GM21367 (cell line): Measurements from ENCODE around the gene PRKCE.

ENCODE experiments used
- ATAC-seq: cut with Tn5 transposase; IDR thresholded peaks from one replicate; pipeline ENCODE4 v1.9.1; 2021; ENCODE audit not compliant: unreplicated experiment

Gene PRKCE

GRCh38 chr2:45651415-45652089 lies at the start of gene PRKCE:
Gene PRKCE (plus strand): TSS chr2:45651675.
- ATAC-seq, result peak; percentile 19

DNA sequence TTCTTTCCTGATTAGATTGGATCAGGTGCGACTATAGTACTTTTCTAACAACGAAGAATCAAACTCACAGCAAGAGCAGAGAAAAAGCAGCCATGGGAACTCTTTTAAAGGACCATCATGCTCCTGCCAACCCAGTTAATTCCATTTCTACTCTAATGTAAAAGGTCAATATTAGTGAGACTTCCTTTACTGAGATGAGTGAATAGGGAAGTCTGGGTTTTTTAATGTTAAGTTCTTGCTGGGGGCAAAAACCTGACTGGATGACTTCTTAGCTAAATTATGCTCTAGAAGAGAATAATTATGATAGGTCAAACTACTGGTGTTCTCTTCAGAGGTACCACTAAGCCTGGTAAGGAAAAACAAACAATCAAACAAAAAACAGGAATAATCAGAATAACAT lies 48.9 kb upstream of the PRKCE start:
- ATAC-seq, result no peak

DNA sequence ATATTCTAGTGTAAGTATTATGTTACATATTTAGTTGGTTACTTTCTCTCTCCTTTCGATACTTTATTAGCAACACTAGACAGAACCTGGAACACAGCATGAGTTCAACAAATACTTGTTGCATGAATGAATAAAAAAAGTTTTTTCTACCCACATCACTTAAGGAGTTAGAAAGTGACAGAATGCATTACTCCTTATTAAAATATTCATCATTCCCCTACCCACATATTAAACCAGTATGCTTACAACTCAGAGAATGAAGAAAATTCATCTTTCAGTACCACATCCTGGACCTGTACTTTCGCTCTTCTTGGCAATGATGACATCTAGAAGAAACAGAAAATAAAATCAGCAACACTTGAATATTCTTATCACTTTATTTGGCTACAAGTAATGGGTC lies 46.4 kb upstream of the PRKCE start:
- no peak for ATAC-seq

- ATAC-seq, result no peak
Measured at GRCh38 chr2:45606796-45607195, 44.7 kb upstream of the PRKCE start.

DNA sequence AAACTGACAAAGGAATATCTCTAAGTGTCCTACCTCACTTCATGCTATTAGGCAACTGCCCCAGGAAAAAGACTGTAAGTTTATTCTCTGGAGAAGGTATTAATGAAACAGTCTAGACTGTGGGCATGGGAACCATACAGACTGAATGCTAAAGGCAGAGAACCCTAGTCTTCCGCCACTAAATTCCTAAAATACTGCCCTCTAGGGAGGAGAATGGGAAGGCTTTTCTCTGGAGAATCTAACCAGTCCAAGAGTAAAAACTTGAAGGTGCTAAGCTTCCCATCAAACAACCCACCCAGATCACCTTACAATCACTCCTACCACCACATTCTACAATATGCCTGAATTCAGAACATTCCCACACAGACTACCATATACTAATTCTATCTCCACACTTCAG lies 43.8 kb upstream of the PRKCE start:
- no peak for ATAC-seq

DNA sequence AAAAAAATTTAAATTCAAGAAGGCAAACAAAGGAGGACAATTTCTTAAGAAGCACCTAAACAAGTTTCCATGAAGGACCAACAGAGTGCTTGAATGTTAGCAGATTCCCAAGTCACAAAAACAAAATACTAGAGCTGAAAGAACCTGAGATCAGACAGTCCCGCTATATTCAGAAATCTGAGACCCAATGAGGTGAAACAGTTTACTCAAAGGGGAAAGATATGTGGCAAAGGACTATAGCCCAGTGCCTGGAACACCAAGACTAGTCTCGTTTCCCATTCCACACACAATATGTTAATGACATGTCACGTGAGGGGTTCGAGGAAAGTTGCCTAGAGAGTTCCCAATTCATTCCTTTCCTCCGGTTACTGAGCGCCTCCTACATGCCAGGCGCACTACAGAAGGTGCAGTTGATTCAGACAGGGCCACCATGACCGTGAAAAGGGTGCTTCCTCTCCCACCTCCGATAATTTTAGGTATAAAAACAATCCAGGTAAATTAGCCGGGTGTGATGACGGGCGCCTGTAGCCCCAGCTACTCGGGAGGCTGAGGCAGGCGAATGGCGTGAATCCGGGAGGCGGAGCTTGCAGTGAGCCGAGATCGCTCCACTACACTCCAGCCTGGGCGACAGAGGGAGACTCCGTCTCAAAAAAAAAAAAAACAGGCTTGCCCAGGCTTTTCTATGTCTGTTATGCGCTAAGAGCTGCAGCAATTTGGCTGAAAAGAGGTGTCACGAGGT lies 41.0 kb upstream of the PRKCE start:
- peak; percentile 22 for ATAC-seq

- peak; percentile 82 for ATAC-seq
Measured at GRCh38 chr2:45611020-45611859, 40.2 kb upstream of the PRKCE start, which contains the start of gene SRBD1. Gene SRBD1 (minus strand): TSS chr2:45611267. CDS start chr2:45605441, 5,826 bp downstream.

DNA sequence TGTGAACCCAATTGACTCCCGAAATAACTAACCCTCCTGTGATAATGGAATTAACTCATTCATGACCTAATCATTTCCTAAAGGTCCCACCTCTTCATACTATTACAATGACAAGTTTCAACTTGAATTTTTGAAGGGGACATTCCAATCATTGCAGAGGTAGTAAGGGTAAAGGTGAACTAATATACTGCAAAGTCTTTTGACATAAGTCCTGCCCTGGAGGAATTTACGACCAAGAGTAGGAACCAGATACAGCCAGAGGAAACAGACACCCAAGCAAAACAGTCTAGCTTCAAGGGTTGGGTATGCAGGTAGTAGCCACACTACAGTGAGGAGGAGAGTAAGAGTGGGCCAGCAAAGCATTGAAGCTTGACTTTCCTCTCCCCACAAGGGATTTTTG lies 39.2 kb upstream of the PRKCE start:
- ATAC-seq, result no peak

GRCh38 chr2:45612731-45613130 lies 38.7 kb upstream of the PRKCE start:
- no peak for ATAC-seq

GRCh38 chr2:45614330-45614729 lies 37.1 kb upstream of the PRKCE start:
- no peak for ATAC-seq

DNA sequence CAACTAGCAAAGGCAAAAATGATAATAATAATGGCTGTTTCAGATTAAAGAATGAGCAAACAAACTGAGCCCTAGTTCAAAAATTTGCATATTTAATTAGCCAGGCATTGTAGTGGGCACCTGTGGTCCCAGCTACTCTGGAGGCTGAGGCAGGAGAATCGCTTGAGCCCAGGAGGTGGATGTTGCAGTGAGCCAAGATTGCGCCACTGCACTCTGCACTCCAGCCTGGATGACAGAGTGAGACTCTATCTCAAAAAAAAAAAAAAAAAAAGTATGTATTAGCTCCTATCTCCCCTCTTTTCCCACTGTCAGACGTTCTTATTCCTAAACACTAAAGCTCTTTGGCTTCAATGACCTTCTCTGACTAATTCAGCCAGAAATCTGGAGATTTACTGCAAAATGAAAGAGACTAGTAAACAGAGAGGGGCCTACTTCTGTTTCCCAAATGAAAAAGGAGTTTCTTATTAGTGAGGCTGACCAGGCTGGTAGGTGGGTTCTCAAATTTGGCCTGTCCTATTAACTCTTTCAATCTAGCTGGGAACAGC lies 36.5 kb upstream of the PRKCE start:
- no peak for ATAC-seq

DNA sequence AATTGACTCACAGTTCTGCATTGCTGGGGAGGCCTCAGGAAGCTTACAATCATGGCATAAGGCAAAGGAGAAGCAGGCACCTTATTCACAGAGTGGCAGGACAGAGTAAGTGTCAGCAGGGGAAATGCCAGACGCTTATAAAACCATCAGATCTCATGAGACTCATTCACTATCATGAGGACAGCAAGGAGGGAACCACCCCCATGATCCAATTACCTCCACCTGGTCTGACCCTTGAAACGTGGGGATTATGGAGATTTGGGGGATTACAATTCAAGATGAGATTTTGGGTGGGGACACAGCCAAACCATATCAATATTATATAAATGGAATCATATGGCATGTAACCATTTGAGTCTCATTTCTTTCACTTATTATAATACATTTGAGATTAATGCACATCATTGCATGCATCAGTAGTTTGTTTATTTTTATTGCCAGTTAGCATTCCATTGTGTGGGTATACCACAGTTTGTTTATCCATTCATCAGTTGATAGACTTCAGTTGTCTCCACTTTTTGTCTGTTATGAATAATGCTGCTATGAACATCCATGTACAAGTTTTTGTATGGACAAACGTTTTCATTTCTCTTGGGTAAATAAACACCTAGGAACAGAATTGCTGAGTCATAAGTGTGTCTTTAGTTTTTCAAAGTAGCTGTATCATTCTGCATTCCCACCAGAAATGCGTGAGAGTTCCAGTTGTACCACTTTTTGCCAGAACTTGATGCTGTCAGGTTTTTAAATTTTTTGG lies 34.6 kb upstream of the PRKCE start:
- ATAC-seq, result no peak

DNA sequence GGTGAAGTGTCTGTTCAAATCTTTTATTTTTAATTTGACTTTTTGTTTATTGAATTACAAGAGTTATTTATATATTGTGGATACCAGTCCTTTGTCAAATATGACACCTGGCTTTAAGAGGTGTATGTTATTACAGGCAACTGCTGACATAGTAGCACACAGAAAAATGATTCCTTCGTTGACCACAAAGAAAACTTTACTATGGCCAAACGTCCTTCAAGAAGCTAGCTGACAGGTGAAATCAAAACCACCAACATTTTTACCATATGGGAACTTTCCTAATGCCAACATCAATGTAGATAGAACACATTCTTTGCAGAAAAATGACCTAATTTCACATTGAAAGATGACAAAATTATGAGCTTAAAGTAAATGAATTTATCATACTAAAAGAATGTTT lies 34.0 kb upstream of the PRKCE start:
- ATAC-seq, result no peak

GRCh38 chr2:45622336-45623075 lies 29.0 kb upstream of the PRKCE start:
- ATAC-seq, result no peak

- no peak for ATAC-seq
Measured at GRCh38 chr2:45623098-45623497, 28.4 kb upstream of the PRKCE start.

- no peak for ATAC-seq
Measured at GRCh38 chr2:45625824-45626223, 25.7 kb upstream of the PRKCE start.

- ATAC-seq, result no peak
Measured at GRCh38 chr2:45626387-45627221, 24.9 kb upstream of the PRKCE start.

GRCh38 chr2:45627911-45628310 lies 23.6 kb upstream of the PRKCE start:
- ATAC-seq, result no peak

DNA sequence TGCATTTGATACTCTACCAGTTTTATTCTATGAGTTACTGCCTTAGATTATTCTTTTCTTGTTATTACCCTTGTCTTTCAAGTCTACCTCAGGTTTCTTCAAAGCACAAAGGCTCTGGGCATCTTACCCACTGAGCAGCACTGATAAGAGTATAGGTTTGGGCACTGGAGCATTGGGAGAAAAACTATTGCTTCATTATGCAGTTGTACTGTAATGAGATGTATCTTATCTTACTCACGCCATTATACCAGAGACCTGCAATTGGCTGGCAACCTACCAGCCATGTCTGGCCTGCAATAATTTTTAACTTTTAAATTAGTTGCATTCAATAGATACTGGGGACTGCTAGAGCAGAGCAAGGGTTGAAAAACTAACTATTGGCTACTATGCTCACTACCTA lies 21.5 kb upstream of the PRKCE start:
- no peak for ATAC-seq
